ENCODE results near the gene VMO1. TPM values are rescaled to one million over a fixed set of nuclear protein-coding genes. Genes with fewer than 3 reads are reported as not detected.

The VMO1 gene
- total RNA-seq, 1 donor from 2014 or later = 1.3 TPM

DNA sequence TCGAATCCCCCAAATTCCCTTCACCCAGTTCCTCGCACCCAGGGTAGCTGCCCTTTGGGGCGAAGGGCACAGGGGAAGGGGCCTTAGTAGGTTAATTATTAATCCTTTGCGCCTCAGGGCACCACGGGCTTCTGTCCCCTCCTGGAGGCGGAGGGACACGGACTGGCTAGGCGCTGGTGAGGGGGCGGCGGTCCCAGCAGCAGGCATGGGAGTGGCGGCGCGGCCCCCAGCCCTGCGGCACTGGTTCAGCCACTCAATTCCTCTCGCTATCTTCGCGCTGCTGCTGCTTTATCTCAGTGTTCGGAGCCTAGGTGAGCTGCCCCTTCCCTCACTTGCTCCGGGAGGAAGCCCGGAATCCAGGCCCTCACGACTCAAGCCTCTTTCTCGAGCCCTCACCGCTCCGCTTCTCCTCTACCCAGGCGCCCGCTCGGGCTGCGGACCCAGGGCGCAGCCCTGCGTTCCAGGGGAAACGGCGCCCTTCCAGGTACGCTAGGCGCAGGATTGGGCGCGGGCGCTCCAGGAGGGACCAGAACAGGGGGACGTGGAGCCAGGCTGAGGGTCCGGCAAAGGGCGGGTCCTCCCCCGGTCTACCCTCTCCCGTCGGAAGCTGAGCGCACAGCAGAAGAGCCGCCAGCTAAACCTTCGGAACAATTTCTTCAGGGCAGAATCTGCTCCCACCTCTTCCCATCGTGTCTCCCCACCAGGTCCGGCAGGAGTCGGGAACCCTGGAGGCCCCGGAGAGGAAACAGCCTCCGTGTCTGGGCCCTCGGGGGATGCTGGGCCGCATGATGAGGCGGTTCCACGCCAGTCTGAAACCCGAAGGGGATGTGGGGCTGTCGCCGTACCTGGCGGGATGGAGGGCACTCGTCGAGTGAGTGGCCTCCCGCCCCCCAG is 2.9 kb upstream of the VMO1 start, which contains the start of gene GLTPD2:
Gene GLTPD2 (plus strand): TSS at position 158 of the 894 bp plus-strand sequence. CDS start 48 bp downstream, at position 206.
- peak within 1 kb of the TSS; percentile 94 for H3K27ac Mint-ChIP-seq
- TF ChIP-seq, protein P1, sequence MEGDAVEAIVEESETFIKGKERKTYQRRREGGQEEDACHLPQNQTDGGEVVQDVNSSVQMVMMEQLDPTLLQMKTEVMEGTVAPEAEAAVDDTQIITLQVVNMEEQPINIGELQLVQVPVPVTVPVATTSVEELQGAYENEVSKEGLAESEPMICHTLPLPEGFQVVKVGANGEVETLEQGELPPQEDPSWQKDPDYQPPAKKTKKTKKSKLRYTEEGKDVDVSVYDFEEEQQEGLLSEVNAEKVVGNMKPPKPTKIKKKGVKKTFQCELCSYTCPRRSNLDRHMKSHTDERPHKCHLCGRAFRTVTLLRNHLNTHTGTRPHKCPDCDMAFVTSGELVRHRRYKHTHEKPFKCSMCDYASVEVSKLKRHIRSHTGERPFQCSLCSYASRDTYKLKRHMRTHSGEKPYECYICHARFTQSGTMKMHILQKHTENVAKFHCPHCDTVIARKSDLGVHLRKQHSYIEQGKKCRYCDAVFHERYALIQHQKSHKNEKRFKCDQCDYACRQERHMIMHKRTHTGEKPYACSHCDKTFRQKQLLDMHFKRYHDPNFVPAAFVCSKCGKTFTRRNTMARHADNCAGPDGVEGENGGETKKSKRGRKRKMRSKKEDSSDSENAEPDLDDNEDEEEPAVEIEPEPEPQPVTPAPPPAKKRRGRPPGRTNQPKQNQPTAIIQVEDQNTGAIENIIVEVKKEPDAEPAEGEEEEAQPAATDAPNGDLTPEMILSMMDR (IDR thresholded peaks at IDR 0.05; ENCODE audit: unreplicated experiment) = no peak
- peaks cover 13% of the 10 kb centered on the region for H3K4me1 Mint-ChIP-seq (ENCODE audit: low read depth)
- peak; percentile 15 for DNase-seq (ENCODE audit: low spot score, unreplicated experiment)
- H3K36me3 Mint-ChIP-seq (ENCODE audit: insufficient read depth) = no peaks in the 10 kb centered on the region
- H3K4me3 Mint-ChIP-seq (ENCODE audit: low read depth) = peak within 1 kb of the TSS; percentile 81
- peaks cover 5% of the 10 kb centered on the region for H3K27me3 Mint-ChIP-seq
- no peaks in the 10 kb centered on the region for H3K9me3 Mint-ChIP-seq (ENCODE audit: low read depth)

DNA sequence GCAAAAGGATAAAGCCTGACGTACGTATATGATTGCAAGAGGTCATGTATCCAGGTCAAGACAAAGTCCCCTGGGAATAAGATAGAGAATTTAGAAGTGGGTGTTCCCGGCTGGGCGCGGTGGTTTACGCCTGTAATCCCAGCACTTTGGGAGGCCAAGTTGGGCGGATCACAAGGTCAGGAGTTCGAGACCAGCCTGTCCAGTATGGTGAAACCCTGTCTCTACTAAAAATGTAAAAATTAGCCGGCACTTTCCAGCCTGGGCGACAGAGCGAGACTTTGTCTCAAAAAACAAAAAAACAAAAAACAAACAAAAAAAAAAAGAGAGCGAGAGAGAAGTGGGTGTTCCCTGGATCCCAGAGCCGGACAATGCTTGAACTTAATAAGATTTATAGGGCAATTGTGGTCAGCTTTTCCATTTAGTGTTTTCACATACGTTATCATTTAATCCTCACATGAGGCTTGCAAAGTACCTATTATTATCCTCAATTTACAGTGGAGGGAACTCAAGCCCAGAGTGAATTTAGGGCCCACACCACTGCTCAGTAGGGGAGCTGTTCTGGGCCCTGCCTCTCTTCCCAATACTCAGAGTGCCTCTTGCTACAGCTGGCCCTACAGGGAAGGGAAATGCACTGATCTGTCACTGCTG is 2.1 kb upstream of the VMO1 start:
- TF ChIP-seq, protein P1 (IDR thresholded peaks at IDR 0.05; ENCODE audit: unreplicated experiment) = no peak
- no peaks in the 10 kb centered on the region for H3K9me3 Mint-ChIP-seq (ENCODE audit: low read depth)
- H3K27ac Mint-ChIP-seq = peak overlapping the region; percentile 49
- peaks cover 13% of the 10 kb centered on the region for H3K4me1 Mint-ChIP-seq (ENCODE audit: low read depth)
- no peaks in the 10 kb centered on the region for H3K36me3 Mint-ChIP-seq (ENCODE audit: insufficient read depth)
- peaks cover 2% of the 10 kb centered on the region for H3K27me3 Mint-ChIP-seq
- no peak for DNase-seq (ENCODE audit: low spot score, unreplicated experiment)
- peak overlapping the region; percentile 81 for H3K4me3 Mint-ChIP-seq (ENCODE audit: low read depth)

DNA sequence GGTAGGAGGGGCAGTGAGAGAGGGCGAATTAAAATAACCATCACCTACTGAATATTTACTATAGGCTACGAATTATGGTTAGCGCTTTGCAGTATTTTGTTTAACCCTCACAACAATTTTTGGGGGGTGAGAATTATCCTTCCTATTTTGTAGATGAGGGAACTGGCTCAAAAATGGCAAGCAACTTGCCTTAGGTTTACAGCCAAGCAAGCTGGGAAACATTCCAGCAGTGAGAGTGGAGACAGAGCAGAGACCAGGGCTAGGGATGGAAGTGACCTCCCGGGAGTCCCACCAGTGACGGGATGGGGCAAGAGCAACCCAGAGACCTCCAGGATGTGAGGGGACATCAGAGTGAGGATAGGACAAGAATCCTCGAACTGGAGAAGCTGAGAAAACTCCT is 352 bp upstream of the VMO1 start:
- DNase-seq (ENCODE audit: low spot score, unreplicated experiment) = no peak
- Mint-ChIP-seq H3K4me3 (ENCODE audit: low read depth) (no peak overlapping the region), H3K27ac (no peak overlapping the region), H3K27me3 (peaks cover 8% of the 10 kb centered on the region), H3K36me3 (ENCODE audit: insufficient read depth) (no peaks in the 10 kb centered on the region), H3K9me3 (ENCODE audit: low read depth) (no peaks in the 10 kb centered on the region), H3K4me1 (ENCODE audit: low read depth) (peaks cover 13% of the 10 kb centered on the region)
- TF ChIP-seq, protein P1 (IDR thresholded peaks at IDR 0.05; ENCODE audit: unreplicated experiment) = no peak

DNA sequence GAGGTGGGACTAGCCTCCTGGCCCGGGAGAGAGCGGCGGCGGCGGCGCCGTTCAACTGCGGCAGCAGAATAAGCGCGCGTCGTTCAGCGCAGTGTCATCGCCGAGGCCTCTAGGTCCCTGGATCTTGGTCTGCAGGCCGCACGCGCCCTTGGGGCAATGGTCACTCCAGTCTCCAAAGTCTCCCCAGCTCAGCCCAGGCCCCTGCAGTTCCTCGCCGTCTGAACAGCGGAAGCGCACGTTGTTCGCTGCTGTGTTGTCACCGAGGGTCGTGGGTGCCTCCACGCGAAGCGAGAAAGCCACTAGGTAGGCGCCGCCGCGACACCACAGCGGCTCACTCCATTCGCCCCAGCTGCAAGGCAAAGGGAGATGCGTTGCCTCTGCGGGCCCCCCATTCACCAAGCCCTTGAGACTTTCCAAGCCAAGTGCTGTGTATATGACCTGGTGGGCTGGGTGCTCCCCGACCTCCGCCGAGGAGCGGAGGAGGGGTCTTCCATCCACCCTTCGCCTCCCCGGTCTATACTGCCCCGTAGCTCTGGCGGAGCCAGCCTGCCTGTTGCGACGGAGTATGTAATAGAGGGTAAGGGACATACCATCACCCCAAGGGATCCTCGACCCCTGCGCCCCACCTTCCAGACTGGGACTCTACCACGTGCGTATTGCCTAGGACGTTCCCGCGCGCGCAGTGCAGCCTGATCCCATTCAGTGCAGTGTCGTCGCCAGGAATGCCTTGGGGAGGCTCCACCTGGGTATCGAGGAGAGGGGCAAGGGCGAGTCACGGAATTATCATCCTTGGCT is 656 bp downstream of the VMO1 start:
- DNase-seq (ENCODE audit: low spot score, unreplicated experiment) = no peak
- Mint-ChIP-seq H3K9me3 (ENCODE audit: low read depth) (no peaks in the 10 kb centered on the region), H3K27ac (no peak overlapping the region), H3K27me3 (peaks cover 8% of the 10 kb centered on the region), H3K36me3 (ENCODE audit: insufficient read depth) (no peaks in the 10 kb centered on the region), H3K4me3 (ENCODE audit: low read depth) (no peak overlapping the region), H3K4me1 (ENCODE audit: low read depth) (peaks cover 9% of the 10 kb centered on the region)
- TF ChIP-seq, protein P1 (IDR thresholded peaks at IDR 0.05; ENCODE audit: unreplicated experiment) = no peak

DNA sequence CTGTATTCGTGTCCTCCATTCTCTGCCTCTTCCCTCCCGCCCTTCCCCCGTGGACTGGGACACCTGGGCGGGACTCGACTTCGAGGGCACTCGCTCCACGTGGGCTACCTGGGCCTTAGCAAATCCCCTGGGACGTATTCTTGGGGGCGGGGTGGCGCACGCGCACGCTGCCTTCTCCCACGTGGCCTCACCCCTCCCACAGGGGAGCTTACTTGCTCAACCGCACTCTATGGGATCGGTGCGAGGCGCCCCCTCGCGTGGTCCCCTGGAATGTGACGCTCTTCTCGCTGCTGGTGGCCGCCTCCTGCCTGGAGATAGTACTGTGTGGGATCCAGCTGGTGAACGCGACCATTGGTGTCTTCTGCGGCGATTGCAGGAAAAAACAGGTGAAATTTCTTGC is 3.5 kb downstream of the VMO1 start:
- H3K27me3 Mint-ChIP-seq = peaks cover 11% of the 10 kb centered on the region
- no peaks in the 10 kb centered on the region for H3K9me3 Mint-ChIP-seq (ENCODE audit: low read depth)
- no peaks in the 10 kb centered on the region for H3K36me3 Mint-ChIP-seq (ENCODE audit: insufficient read depth)
- DNase-seq (ENCODE audit: low spot score, unreplicated experiment) = no peak
- H3K27ac Mint-ChIP-seq = no peak overlapping the region
- no peak overlapping the region for H3K4me3 Mint-ChIP-seq (ENCODE audit: low read depth)
- peaks cover 5% of the 10 kb centered on the region for H3K4me1 Mint-ChIP-seq (ENCODE audit: low read depth)
- TF ChIP-seq, protein P1 (IDR thresholded peaks at IDR 0.05; ENCODE audit: unreplicated experiment) = no peak

All from progenitor cell of endocrine pancreas (in vitro differentiated cells).